Measurements from ENCODE around the gene ESYT1.
A peak's percentile ranks its signal among the peaks of the same experiment; 100 is the strongest.

ESYT1 gene

GRCh38 chr12:56128670-56129205 lies 671 bp downstream of the ESYT1 start:
- TF ChIP-seq GATA1 (IDR thresholded peaks at IDR 0.05; ENCODE audit: low read depth, low read length) (no peak), POLR2A (IDR thresholded peaks at IDR 0.05; ENCODE audit: low read length) (no peak)
- DNase-seq = peak; percentile 47 to 65

GRCh38 chr12:56129206-56129941 lies 1.3 kb downstream of the ESYT1 start:
- DNase-seq = peak; percentile 70 to 74
- TF ChIP-seq GATA1 (IDR thresholded peaks at IDR 0.05; ENCODE audit: low read depth, low read length) (no peak), POLR2A (IDR thresholded peaks at IDR 0.05; ENCODE audit: low read length) (peak; percentile 28)

GRCh38 chr12:56129942-56130495 lies 2.0 kb downstream of the ESYT1 start:
- TF ChIP-seq POLR2A (IDR thresholded peaks at IDR 0.05; ENCODE audit: low read length) = no peak
- no peak for DNase-seq

GRCh38 chr12:56130876-56131275 lies 2.8 kb downstream of the ESYT1 start:
- DNase-seq = no peak
- TF ChIP-seq POLR2A (IDR thresholded peaks at IDR 0.05; ENCODE audit: low read length) (no peak), GATA1 (IDR thresholded peaks at IDR 0.05; ENCODE audit: low read depth, low read length) (no peak)

DNA sequence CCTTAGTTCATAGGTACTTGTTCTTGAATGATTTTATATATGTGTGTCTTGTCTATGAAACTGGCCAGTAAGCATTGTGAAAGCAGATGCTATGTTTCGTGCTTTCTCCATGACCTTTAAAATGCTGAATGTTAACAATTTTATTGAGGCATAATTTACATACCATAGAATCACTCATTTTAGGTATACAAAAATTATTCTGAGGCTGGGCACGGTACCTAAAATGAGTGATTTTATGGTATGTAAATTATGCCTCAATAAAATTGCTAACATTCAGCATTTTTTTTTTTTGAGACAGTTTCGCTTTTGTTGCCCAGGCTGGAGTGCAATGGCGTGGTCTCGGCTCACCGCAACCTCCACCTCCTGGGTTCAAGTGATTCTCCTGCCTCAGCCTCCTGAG lies 6.8 kb downstream of the ESYT1 start:
- TF ChIP-seq POLR2A (IDR thresholded peaks at IDR 0.05; ENCODE audit: low read length) = no peak
- TF ChIP-seq GATA1 (IDR thresholded peaks at IDR 0.05; ENCODE audit: low read depth, low read length) = no peak
- DNase-seq = no peak

DNA sequence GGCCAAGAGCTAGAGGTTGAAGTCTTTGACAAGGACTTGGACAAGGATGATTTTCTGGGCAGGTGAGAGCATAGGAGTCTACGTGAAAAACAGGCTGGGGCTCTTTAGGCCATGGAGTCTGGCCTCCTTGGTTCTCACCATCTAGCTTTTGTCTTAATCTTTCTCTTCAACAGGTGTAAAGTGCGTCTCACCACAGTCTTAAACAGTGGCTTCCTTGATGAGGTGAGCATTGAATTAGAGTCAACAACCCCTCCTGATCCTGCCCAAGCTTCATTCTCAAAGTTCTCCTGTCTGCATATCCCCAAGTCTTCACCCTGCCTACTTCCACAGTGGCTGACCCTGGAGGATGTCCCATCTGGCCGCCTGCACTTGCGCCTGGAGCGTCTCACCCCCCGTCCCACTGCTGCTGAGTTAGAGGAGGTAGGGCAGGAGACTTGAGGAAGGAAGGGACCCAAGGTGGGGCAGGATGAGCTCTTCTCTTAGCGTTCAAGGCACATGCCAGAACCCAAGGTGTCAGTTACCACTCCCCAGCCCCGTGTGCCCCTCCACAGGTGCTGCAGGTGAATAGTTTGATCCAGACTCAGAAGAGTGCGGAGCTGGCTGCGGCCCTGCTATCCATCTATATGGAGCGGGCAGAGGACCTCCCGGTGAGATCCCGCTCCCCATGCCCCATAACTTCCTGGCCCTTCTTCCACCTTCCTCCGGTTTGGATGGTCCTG lies 9.9 kb downstream of the ESYT1 start:
- TF ChIP-seq POLR2A (IDR thresholded peaks at IDR 0.05; ENCODE audit: low read length) (no peak), GATA1 (IDR thresholded peaks at IDR 0.05; ENCODE audit: low read depth, low read length) (no peak)
- no peak for DNase-seq

DNA sequence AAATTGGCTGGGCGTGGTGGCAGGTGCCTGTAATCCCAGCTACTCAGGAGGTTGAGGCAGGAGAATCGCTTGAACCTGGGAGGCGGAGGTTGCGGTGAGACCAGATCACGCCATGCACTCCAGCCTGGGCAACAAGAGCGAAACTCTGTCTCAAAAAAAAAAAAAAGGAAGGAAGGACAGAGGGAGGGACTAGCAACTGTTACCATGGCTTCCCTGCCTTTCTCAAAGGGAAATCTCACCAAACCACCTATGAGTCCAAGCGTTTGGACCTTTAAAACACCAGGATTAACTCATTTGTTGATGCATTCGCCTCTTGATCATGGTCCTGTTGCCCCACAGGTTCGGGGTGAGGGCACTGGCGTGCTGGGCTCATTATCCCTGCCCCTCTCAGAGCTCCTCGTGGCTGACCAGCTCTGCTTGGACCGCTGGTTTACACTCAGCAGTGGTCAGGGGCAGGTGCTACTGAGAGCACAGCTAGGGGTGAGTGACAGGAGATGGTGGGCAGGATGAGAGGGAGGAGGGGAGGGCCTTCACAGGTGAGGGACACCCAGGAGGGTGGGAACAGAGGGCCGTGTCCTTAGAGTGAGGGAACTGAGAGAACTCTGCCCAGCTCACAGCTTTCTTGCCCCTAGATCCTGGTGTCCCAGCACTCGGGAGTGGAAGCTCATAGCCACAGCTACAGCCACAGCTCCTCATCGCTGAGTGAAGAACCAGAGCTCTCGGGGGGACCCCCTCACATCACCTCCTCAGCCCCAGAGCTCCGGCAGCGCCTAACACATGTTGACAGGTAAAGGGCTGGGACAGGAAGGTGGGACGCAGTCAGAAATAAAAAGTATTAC lies 14.1 kb downstream of the ESYT1 start:
- DNase-seq = no peak
- TF ChIP-seq POLR2A (IDR thresholded peaks at IDR 0.05; ENCODE audit: low read length) = no peak
- no peak for TF ChIP-seq GATA1 (IDR thresholded peaks at IDR 0.05; ENCODE audit: low read depth, low read length)

GRCh38 chr12:56143217-56143616 lies 15.2 kb downstream of the ESYT1 start:
- no peak for DNase-seq
- TF ChIP-seq GATA1 (IDR thresholded peaks at IDR 0.05; ENCODE audit: low read depth, low read length) = no peak
- TF ChIP-seq POLR2A (IDR thresholded peaks at IDR 0.05; ENCODE audit: low read length) = no peak

DNA sequence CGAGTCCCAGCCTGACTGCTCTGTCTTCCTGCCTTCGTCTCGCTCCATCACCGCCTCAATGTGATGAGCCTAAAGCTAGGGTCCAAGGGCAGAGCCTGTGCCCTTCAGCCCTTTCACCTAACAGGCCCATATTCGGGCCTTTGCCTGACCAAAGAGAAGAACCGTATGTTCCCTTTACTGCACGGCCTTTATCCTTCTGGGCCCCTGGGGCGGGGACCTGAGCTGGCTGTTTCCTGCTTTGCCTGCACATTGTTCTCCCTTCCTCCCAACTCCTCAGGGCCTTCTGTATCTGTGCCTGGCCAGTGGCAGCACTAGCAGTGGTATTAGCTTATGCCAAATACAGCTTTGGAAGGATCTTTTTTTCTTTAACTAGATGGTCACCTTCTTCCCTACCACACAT lies 15.8 kb downstream of the ESYT1 start:
- DNase-seq = no peak

GRCh38 chr12:56145217-56145616 lies 17.1 kb downstream of the ESYT1 start:
- TF ChIP-seq POLR2A (IDR thresholded peaks at IDR 0.05; ENCODE audit: low read length) (no peak), GATA1 (IDR thresholded peaks at IDR 0.05; ENCODE audit: low read depth, low read length) (no peak)
- DNase-seq = no peak

More for the DNA sequence above, 15.8 kb downstream of the ESYT1 start:
- no peak for TF ChIP-seq GATA1 (IDR thresholded peaks at IDR 0.05; ENCODE audit: low read depth, low read length)
- TF ChIP-seq POLR2A (IDR thresholded peaks at IDR 0.05; ENCODE audit: low read length) = no peak

GRCh38 chr12:56146492-56147460 lies 18.7 kb downstream of the ESYT1 start:
- TF ChIP-seq POLR2A (IDR thresholded peaks at IDR 0.05; ENCODE audit: low read length) (no peak), GATA1 (IDR thresholded peaks at IDR 0.05; ENCODE audit: low read depth, low read length) (no peak)
- DNase-seq = no peak

- DNase-seq = peak in 1 of 2 experiments; percentile 76
- TF ChIP-seq POLR2A (IDR thresholded peaks at IDR 0.05; ENCODE audit: low read length) = no peak
- TF ChIP-seq GATA1 (IDR thresholded peaks at IDR 0.05; ENCODE audit: low read depth, low read length) = no peak
Observed at GRCh38 chr12:56150563-56150962, 22.5 kb downstream of the ESYT1 start.
